Naive B cell (primary cell): Measurements from ENCODE around the gene SSNA1. TPM values are rescaled to one million over a fixed set of nuclear protein-coding genes. Genes with fewer than 3 reads are reported as not detected.
A peak's percentile ranks its signal among the peaks of the same experiment; 100 is the strongest.

Source experiments
- ATAC-seq, 2 donors: fragments of 150-1000 bp; cut with Tn5 transposase; 2 replicates each; pipeline ENCODE4 v1.10.0; 2021; ENCODE audit warnings: low read depth in 2 of 2, mild to moderate bottlenecking in 2 of 2, moderate library complexity in 2 of 2
- DNase-seq: peaks from one replicate; pipeline ENCODE4 v3.0.0; 2022
- H3K27ac Mint-ChIP-seq, 6 donors: one replicate each; pipeline ENCODE4 v1.8.0; 2020 to 2022; ENCODE audit warnings: mild to moderate bottlenecking in 6 of 6, mixed read lengths in 6 of 6, moderate library complexity in 5 of 6, inconsistent platforms in 2 of 6
- H3K27me3 Mint-ChIP-seq, 3 donors: one replicate each; pipeline ENCODE4 v1.8.0; 2021 to 2022; ENCODE audit warnings: mixed read lengths in 3 of 3, mild to moderate bottlenecking in 1 of 3
- H3K36me3 Mint-ChIP-seq, 2 donors: one replicate each; pipeline ENCODE4 v1.8.0; 2020 to 2022; ENCODE audit warnings: mixed read lengths in 2 of 2, inconsistent platforms in 1 of 2, mild to moderate bottlenecking in 1 of 2
- H3K4me1 Mint-ChIP-seq, 3 donors: one replicate each; pipeline ENCODE4 v1.8.0; 2020 to 2022; ENCODE audit warnings: mixed read lengths in 3 of 3, inconsistent platforms in 1 of 3, mild to moderate bottlenecking in 1 of 3, moderate library complexity in 1 of 3
- H3K4me3 Mint-ChIP-seq, 8 donors: one replicate each; pipeline ENCODE4 v1.8.0; 2020 to 2022; ENCODE audit warnings: mild to moderate bottlenecking in 8 of 8, mixed read lengths in 8 of 8, moderate library complexity in 8 of 8, inconsistent platforms in 2 of 8
- H3K9me3 Mint-ChIP-seq, 7 donors: one replicate each; pipeline ENCODE4 v1.8.0; 2020 to 2022; ENCODE audit warnings: mixed read lengths in 7 of 7, mild to moderate bottlenecking in 5 of 7, inconsistent platforms in 2 of 7, moderate library complexity in 1 of 7
- polyA plus RNA-seq, 6 donors: library from polyadenylated mRNA; unstranded; fragments of 300-500 nt; fragmentation: Illumina TruSeq; gene quantifications; one replicate each; pipeline ENCODE4 v1.2.3, GENCODE V29; 2021; ENCODE audit warnings: low read depth in 6 of 6

The SSNA1 gene
- polyA plus RNA-seq, 6 donors from 2014 or later: 112 to 145 (median 132) TPM

DNA sequence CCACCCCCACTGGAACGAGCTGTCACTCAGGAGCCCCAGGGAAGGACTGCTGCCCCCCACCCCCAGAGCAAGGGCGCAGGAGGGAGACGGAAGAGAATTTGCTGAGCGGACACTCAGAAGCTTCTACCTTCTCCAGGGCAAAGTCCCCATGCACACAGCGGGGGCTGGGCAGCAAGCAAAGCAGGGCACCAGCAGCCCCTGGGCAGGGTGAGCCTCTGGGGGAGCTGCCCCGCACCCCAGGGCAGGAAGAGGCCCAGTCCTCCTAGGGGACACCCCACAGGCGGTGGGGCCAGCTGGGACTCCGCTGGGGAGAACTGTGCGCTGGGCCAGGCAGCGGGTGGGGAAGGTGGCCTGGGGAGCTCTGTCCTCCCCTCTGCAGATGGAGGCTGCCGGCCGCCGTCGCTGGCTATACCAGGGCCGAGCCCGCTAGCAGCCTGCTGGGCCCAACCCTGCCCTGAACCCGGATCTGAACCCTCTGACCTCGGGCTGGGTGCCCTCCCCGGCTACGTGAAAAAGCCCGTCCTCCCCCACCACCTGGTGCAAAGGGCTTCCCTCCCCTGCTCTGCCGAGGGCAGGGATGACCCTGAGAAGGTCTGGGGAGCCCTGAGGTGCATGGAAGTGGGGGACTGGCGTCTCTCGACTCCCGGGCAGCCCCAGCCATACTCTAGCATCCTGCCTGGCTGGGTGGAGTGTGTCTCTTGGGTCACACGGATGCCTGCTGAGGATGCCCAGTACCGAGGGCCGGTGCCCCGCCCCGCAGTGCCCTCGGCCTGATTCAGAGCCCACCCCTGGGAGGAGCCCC lies 41.6 kb downstream of the SSNA1 start:
- DNase-seq (no peak), ATAC-seq (no peak)
- H3K36me3 Mint-ChIP-seq: no peaks in the 10 kb centered on the region
- H3K27ac Mint-ChIP-seq: no peak overlapping the region
- peaks cover 0 to 21% (median 8%) of the 10 kb centered on the region in 3 donors for H3K27me3 Mint-ChIP-seq
- H3K4me3 Mint-ChIP-seq: no peak overlapping the region
- H3K9me3 Mint-ChIP-seq: peaks cover 0 to 2% (median 0%) of the 10 kb centered on the region in 7 donors
- peaks cover 10 to 14% (median 10%) of the 10 kb centered on the region in 3 donors for H3K4me1 Mint-ChIP-seq

DNA sequence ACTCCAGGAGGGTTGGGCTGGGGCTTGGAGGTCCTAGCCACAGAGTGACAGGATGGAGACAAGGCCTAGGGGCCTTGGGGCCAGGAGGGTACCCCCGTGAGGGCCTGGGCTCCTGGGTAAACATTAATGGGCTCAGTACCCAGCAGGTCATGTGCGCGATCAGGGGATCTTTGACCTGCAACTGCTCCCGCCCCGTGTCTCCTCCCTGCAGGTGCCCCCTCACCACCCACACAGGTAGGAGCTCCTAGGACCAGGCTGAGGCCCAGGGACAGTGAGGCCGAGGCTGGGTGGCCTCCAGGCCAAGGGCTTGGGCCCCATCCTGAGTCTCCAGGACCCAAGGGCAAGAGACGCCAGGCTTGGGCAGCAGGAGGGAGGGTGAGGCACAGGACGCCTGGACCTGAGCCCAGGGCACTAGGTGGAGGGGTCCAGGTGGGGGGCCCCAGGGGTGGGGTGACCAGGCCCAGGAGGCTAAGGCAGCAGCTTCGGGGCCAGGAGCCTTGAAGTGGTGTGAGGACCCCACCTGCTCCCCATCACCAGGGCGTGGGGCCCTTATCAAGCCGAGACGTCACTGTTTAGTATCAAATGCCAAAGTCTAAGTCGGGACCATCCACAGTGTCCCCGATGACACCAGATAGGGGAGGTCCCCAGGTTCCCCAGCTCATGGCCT lies 42.4 kb downstream of the SSNA1 start, which contains the start of gene SLC34A3:
Gene SLC34A3 (plus strand): TSS at position 197 of the 667 bp plus-strand sequence. CDS start 802 bp downstream, outside the sequence.
- Mint-ChIP-seq H3K27me3 (peaks cover 0 to 23% (median 8%) of the 10 kb centered on the region in 3 donors), H3K4me1 (peaks cover 14 to 19% (median 14%) of the 10 kb centered on the region in 3 donors)
- ATAC-seq: no peak

DNA sequence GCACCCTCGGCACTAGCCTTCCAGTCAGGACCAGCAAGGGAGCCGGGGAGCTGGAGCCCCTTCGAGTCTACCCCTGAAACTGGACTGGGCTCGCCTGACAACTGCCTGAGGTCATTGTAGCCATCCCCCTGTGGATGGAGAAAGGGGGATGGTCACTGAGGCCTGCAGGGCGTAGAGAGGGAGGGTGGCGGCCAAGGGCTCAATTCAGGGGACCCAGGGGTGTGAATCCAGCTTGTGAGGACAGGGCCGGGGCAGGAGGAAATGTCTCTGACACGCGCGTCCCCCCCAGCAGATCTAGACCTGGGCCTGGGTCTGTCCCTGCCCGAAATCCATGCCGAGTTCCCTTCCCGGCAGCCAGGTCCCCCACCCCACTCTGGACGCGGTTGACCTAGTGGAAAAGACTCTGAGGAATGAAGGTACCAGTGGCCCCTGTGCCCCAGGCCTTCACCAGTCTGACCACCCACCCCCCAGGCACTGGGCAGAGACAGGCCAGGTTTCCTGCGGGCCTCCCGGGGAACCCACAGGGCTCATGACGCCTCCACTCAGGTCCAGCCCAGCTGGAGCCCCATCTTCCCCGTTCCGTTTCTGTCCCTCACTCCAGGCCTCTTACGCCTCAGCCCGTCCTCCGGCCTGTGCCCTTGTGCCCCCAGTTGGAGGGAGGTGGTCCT lies 43.0 kb downstream of the SSNA1 start:
- Mint-ChIP-seq H3K27ac (peak overlapping the region in 1 of 6 donors; percentile 81), H3K4me3 (no peak overlapping the region), H3K4me1 (peaks cover 14 to 19% (median 14%) of the 10 kb centered on the region in 3 donors), H3K9me3 (peaks cover 0 to 2% (median 0%) of the 10 kb centered on the region in 7 donors), H3K36me3 (no peaks in the 10 kb centered on the region), H3K27me3 (peaks cover 0 to 23% (median 8%) of the 10 kb centered on the region in 3 donors)
- ATAC-seq (no peak), DNase-seq (no peak)

More for the DNA sequence above, 42.4 kb downstream of the SSNA1 start, which contains the start of gene SLC34A3:
- Mint-ChIP-seq H3K27ac (peak within 1 kb of the TSS in 1 of 6 donors; percentile 81), H3K36me3 (no peaks in the 10 kb centered on the region), H3K9me3 (peaks cover 0 to 2% (median 0%) of the 10 kb centered on the region in 7 donors), H3K4me3 (no peak within 1 kb of the TSS)
- DNase-seq: no peak

DNA sequence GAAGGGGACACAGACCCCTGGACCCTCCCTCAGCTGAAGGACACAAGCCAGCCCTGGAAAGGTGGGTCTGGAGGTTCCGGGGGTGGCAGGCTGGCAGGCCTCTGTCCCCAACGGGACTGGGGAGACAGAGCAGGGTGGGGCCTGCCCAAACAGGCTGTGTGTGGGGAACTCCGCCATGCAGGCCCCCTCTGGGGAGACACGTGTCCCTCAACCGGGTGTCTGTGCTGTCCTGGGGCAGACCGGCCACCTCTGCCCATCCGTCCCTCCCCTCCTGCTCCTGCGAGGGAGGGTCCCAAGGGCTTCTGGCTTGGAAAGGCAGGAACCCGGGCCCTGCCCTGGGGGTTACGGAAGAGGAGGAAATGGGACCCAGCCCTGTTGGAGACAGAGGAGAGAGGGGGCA lies 43.6 kb downstream of the SSNA1 start:
- H3K27ac Mint-ChIP-seq: no peak overlapping the region
- H3K9me3 Mint-ChIP-seq: peaks cover 0 to 2% (median 0%) of the 10 kb centered on the region in 7 donors
- ATAC-seq (no peak), DNase-seq (no peak)
- H3K4me1 Mint-ChIP-seq: peaks cover 14 to 19% (median 14%) of the 10 kb centered on the region in 3 donors
- H3K4me3 Mint-ChIP-seq: no peak overlapping the region
- peaks cover 0 to 23% (median 8%) of the 10 kb centered on the region in 3 donors for H3K27me3 Mint-ChIP-seq
- H3K36me3 Mint-ChIP-seq: no peaks in the 10 kb centered on the region

- H3K27ac Mint-ChIP-seq: no peak overlapping the region
- DNase-seq: no peak
- H3K4me1 Mint-ChIP-seq: peaks cover 13 to 16% (median 15%) of the 10 kb centered on the region in 3 donors
- H3K4me3 Mint-ChIP-seq: no peak overlapping the region
- H3K9me3 Mint-ChIP-seq: peaks cover 0 to 1% (median 0%) of the 10 kb centered on the region in 7 donors
- H3K36me3 Mint-ChIP-seq: no peaks in the 10 kb centered on the region
- H3K27me3 Mint-ChIP-seq: peaks cover 0 to 21% (median 5%) of the 10 kb centered on the region in 3 donors
- ATAC-seq: no peak
These were observed 44.0 kb downstream of the SSNA1 start for GRCh38 chr9:137232510-137232909.

- H3K9me3 Mint-ChIP-seq: no peaks in the 10 kb centered on the region
- no peak for DNase-seq
These were observed 44.9 kb downstream of the SSNA1 start for GRCh38 chr9:137233143-137233980.

DNA sequence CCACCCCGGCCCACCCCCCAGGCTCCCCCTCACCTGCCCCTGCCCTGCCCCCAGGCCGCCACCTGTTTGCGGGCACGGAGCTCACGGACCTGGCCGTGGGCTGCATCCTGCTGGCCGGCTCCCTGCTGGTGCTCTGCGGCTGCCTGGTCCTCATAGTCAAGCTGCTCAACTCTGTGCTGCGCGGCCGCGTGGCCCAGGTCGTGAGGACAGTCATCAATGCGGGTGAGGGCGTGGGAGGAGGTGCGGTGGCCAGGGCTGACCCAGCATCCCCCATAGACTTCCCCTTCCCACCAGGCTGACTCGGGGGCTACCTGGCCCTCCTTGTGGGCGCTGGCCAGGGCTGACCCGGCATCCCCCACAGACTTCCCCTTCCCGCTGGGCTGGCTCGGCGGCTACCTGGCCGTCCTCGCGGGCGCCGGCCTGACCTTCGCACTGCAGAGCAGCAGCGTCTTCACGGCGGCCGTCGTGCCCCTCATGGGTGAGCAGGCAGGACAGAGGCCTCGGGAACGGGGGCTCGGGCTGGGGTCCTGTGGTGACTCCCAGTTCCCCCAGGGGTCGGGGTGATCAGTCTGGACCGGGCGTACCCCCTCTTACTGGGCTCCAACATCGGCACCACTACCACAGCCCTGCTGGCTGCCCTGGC lies 45.7 kb downstream of the SSNA1 start:
- Mint-ChIP-seq H3K27ac (no peak overlapping the region), H3K27me3 (peaks cover 0 to 13% (median 0%) of the 10 kb centered on the region in 3 donors), H3K4me1 (peaks cover 12 to 20% (median 16%) of the 10 kb centered on the region in 3 donors), H3K36me3 (no peaks in the 10 kb centered on the region), H3K9me3 (no peaks in the 10 kb centered on the region), H3K4me3 (peak overlapping the region in 1 of 8 donors; percentile 66)
- ATAC-seq (no peak), DNase-seq (no peak)

More at GRCh38 chr9:137233143-137233980, 44.9 kb downstream of the SSNA1 start:
- Mint-ChIP-seq H3K36me3 (no peaks in the 10 kb centered on the region), H3K27ac (no peak overlapping the region), H3K4me1 (peaks cover 11 to 17% (median 12%) of the 10 kb centered on the region in 3 donors), H3K27me3 (peaks cover 0 to 17% (median 0%) of the 10 kb centered on the region in 3 donors), H3K4me3 (no peak overlapping the region)
- no peak for ATAC-seq

DNA sequence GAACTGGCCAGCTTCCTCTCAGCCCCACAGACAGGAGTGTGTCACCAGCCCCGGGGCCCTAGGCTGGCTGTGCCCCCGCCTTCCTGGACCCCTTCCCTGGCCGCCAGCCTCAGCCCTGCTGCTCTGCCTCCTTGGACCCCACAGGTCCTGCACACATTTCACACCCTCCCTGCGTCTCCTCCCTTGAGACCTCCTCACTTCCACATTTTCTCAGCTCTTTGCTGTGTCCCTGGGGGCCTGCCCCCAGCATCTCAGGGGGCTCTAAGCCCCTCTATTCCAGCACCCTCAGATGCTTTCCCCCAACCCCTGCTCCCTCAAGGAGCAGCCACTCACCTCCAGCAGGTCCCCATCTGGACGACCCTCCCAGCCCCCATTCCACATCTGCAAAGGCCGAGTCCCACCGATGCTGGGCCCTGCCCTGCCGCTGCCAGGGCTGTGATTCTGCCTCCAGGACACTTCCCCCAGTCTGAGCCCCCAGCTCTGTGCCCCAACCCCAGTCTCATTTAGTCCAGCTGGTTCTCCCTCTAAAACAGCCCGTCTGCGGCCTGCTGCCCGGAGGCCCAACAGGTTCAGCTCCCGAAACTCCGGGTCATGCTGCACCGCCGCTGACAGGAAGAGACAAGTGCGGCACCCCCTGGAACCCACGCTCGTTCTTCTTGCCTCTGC lies 46.4 kb downstream of the SSNA1 start:
- no peaks in the 10 kb centered on the region for H3K9me3 Mint-ChIP-seq
- peak overlapping the region in 6 of 8 donors; percentile 13 to 79 (median 42) for H3K4me3 Mint-ChIP-seq
- H3K4me1 Mint-ChIP-seq: peaks cover 12 to 21% (median 20%) of the 10 kb centered on the region in 3 donors
- no peaks in the 10 kb centered on the region for H3K36me3 Mint-ChIP-seq
- DNase-seq: no peak
- H3K27me3 Mint-ChIP-seq: peaks cover 0 to 8% (median 0%) of the 10 kb centered on the region in 3 donors
- peak in 1 of 2 donors; percentile 28 for ATAC-seq
- H3K27ac Mint-ChIP-seq: peak overlapping the region in 3 of 6 donors; percentile 59 to 87 (median 60)

DNA sequence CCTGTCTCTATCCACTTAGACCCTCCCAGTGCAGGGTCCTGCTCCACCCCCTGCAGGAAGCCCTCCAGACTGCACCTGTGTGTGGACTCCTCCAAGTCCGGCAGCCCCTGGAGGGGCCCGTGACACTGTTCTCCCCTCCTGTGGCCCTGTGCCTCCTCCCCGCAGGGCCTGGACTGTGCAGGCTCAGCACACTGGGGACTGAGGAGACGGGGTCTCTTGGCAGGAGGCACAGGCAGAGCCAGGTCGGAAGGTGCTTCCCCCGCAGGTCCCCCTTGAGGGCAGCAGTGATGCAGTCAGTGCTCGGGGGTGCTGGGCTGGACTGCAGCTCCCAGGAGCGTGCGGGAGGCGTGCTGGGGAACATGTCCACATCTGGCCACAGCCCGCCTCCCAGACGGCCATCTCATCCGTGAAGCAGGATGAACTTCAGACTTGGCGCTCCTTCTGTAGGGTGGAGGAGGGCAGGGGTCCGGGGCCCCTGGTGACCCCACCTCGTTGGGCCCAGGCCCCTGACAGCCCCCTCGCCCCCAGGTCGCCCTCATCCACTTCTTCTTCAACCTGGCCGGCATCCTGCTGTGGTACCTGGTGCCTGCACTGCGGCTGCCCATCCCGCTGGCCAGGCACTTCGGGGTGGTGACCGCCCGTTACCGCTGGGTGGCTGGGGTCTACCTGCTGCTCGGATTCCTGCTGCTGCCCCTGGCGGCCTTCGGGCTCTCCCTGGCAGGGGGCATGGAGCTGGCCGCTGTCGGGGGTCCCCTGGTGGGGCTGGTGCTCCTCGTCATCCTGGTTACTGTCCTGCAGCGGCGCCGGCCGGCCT lies 47.2 kb downstream of the SSNA1 start:
- H3K27ac Mint-ChIP-seq: peak overlapping the region in 3 of 6 donors; percentile 59 to 87 (median 60)
- H3K27me3 Mint-ChIP-seq: peaks cover 0 to 8% (median 0%) of the 10 kb centered on the region in 3 donors
- ATAC-seq (no peak), DNase-seq (no peak)
- H3K4me3 Mint-ChIP-seq: peak overlapping the region in 1 of 8 donors; percentile 66
- H3K9me3 Mint-ChIP-seq: no peaks in the 10 kb centered on the region
- H3K36me3 Mint-ChIP-seq: no peaks in the 10 kb centered on the region
- peaks cover 12 to 22% (median 20%) of the 10 kb centered on the region in 3 donors for H3K4me1 Mint-ChIP-seq

DNA sequence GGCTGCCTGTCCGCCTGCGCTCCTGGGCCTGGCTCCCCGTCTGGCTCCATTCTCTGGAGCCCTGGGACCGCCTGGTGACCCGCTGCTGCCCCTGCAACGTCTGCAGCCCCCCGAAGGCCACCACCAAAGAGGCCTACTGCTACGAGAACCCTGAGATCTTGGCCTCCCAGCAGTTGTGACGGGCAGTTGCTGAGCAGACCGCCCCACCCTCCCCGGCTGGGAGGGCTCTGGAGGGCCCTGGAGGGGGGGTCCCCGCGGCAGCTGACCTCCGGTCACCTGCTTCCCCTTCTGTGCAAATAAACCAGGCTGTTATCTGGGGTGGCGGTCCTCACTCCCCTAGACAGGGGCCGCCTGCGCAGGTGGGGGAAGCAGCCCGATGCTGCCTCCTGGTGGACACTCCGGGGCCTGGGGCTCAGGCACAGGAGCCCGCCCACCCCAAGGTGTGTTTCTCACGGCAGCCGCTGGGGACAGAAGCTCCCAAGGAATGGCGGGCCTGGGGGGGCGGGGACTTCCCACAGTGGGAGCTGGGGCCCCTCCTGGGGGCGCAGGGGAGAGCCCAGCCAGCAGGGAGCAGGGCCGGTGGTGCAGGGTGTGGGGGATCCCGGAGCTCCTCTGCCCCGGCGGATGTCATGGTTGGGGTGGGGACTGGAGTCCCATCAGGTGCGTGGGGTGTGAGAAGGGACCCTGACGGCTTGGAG lies 47.9 kb downstream of the SSNA1 start:
- peaks cover 12 to 25% (median 24%) of the 10 kb centered on the region in 3 donors for H3K4me1 Mint-ChIP-seq
- peaks cover 0 to 6% of the 10 kb centered on the region in 2 donors for H3K36me3 Mint-ChIP-seq
- peak; percentile 91 for DNase-seq
- ATAC-seq: peak; percentile 32 to 35
- peak overlapping the region in 6 of 8 donors; percentile 9 to 45 (median 25) for H3K4me3 Mint-ChIP-seq
- peaks cover 0 to 8% (median 0%) of the 10 kb centered on the region in 3 donors for H3K27me3 Mint-ChIP-seq
- H3K9me3 Mint-ChIP-seq: no peaks in the 10 kb centered on the region
- H3K27ac Mint-ChIP-seq: peak overlapping the region in 3 of 6 donors; percentile 21 to 87 (median 57)
